Pancreas (tissue), 10 donors: Measurements from ENCODE around the gene B3GAT1. TPM values are rescaled to one million over a fixed set of nuclear protein-coding genes. Genes with fewer than 3 reads are reported as not detected.
"Not testable (repeated sequence)": the region's sequence is repeated elsewhere in the genome, so short reads cannot be mapped to it uniquely, and the experiment has no call there.

Experiments
- ATAC-seq, 4 donors: fragments of 200-7000 bp; cut with Tn5 transposase; one replicate each; pipeline versions ENCODE4 v1.8.0 to v1.9.1; 2020; ENCODE audit warnings: mild to moderate bottlenecking in 4 of 4, moderate library complexity in 4 of 4
- DNase-seq, 6 donors: peaks; one replicate each; pipeline ENCODE4 v3.0.0-alpha.2; 2020
- FAIRE-seq: peaks from 2 replicates; lab custom pipeline; 2012; peaks lifted over from hg19 to GRCh38; lab: Jason Lieb, UNC
- H3K27ac ChIP-seq, 4 donors: fragments of 200-600 bp; sonication (generic); 1 replicate in 3 of 4; 2 replicates in 1 of 4; pipeline versions ENCODE4 v1.5.0 to v1.8.0; 2020
- H3K27me3 ChIP-seq, 4 donors: fragments of 200-600 bp; one replicate each; pipeline ENCODE4 v1.8.0; 2021
- H3K36me3 ChIP-seq, 3 donors: fragments of 200-600 bp; sonication (generic) in 1 of 3; one replicate each; pipeline versions ENCODE4 v1.5.0 to v1.8.0; 2020 to 2021
- H3K4me1 ChIP-seq, 3 donors: fragments of 200-600 bp; one replicate each; pipeline ENCODE4 v1.8.0; 2021
- H3K4me3 ChIP-seq, 4 donors: fragments of 200-600 bp; sonication (generic) in 2 of 4; one replicate each; pipeline versions ENCODE4 v1.5.0 to v1.8.0; 2020 to 2021
- H3K9me3 ChIP-seq, 4 donors: fragments of 200-600 bp; one replicate each; pipeline ENCODE4 v1.8.0; 2021
- CTCF ChIP-seq, 4 donors: fragments of 200-600 bp; sonication (generic) in 3 of 4; IDR thresholded peaks; one replicate each; pipeline versions ENCODE4 v1.5.0 to v1.8.0; 2021; ENCODE audit warnings: antibody characterized with exemption in 4 of 4
- WGBS, 2 donors: extraction: QIAGEN DNeasy Blood & Tissue Kit; methylation state at CpG; one replicate each; pipeline ENCODE4 v1.1.7; 2013; 5-methylcytosine and 5-hydroxymethylcytosine counted together
- intact Hi-C, 3 donors: fragments of 100-400 bp; cut with DNase I; formaldehyde crosslinking; loops; one replicate each; pipeline versions ENCODE4 v1.11.1 to v1.14.2; 2022
- polyA plus RNA-seq, 2 donors: library from polyadenylated mRNA; stranded (reverse); fragments of 200-250 nt; gene quantifications; one replicate each; pipeline ENCODE4 v1.2.3, GENCODE V29; 2013
- total RNA-seq, 6 donors: library from RNA; stranded (reverse); fragmentation: NEBNext Ultra II Directional in 4 of 6; extraction: Animal tissue kit (Norgen Biotek cat#: 25700) in 4 of 6; gene quantifications; one replicate each; pipeline versions ENCODE4 v1.2.1 to v1.2.4, GENCODE V29; 2021 to 2023
- donor health status: healthy with polysubstance abuse.
- donor health status: DM: no; HTN: no; CAD: no; lungs with moderate emphysema.
- donor health status: DM: no; HTN: no; CAD: no.
- donor health status: control.
- donor health status: control.
- donor health status: Bipolar disorder and iron deficiency.
- donor health status: DM: yes; HTN: yes; CAD: no.
- donor health status: DM: no; HTN: no; CAD: no.
- donor health status: DM: no; HTN: no; CAD: no.
- donor health status: DM: yes; HTN: yes; CAD: no.

The B3GAT1 gene
- total and polyA plus RNA-seq, 8 donors, result 0.08 to 1.3 (median 0.20) TPM

GRCh38 chr11:134459246-134460061, 47.4 kb upstream of the B3GAT1 start:
- FAIRE-seq (no peak), ATAC-seq (no peak), DNase-seq (no peak)
- no peak for TF ChIP-seq CTCF (IDR thresholded peaks at IDR 0.05)
- Histone ChIP-seq H3K9me3 (no peaks in the 10 kb centered on the region), H3K27ac (no peak overlapping the region), H3K4me1 (no peaks in the 10 kb centered on the region), H3K36me3 (no peaks in the 10 kb centered on the region), H3K27me3 (peaks cover 0 to 4% (median 0%) of the 10 kb centered on the region in 4 donors), H3K4me3 (no peak overlapping the region)
- 40 to 42% methylated on average over 10 of the region's 10 CpGs for WGBS, 2 donors
- intact Hi-C loops, result no loop called here

- intact Hi-C loops, H3K4me3 ChIP-seq, H3K9me3 ChIP-seq, FAIRE-seq, H3K4me1 ChIP-seq, H3K36me3 ChIP-seq, DNase-seq, H3K27ac ChIP-seq, ATAC-seq, H3K27me3 ChIP-seq: not testable (repeated sequence)
- WGBS, 2 donors, result 58 to 88% methylated on average over 2 of the region's 2 CpGs
These were observed 45.5 kb upstream of the B3GAT1 start for GRCh38 chr11:134457411-134458007.

- DNase-seq, result no peak
These were observed 43.5 kb upstream of the B3GAT1 start for GRCh38 chr11:134455516-134455915.

GRCh38 chr11:134454146-134454690, 42.2 kb upstream of the B3GAT1 start:
- WGBS, 2 donors, result 55 to 76% methylated on average over 6 of the region's 6 CpGs
- no peak for TF ChIP-seq CTCF (IDR thresholded peaks at IDR 0.05)
- Histone ChIP-seq H3K9me3 (no peaks in the 10 kb centered on the region), H3K36me3 (no peaks in the 10 kb centered on the region), H3K27ac (no peak overlapping the region), H3K27me3 (no peaks in the 10 kb centered on the region), H3K4me3 (no peak overlapping the region), H3K4me1 (no peaks in the 10 kb centered on the region)
- intact Hi-C loops, result no loop called here
- FAIRE-seq (no peak), DNase-seq (no peak), ATAC-seq (no peak)

More at GRCh38 chr11:134455516-134455915, 43.5 kb upstream of the B3GAT1 start:
- H3K36me3 ChIP-seq, result no peaks in the 10 kb centered on the region
- H3K9me3 ChIP-seq, result no peaks in the 10 kb centered on the region
- intact Hi-C loops, result no loop called here
- ATAC-seq, result no peak
- H3K4me1 ChIP-seq, result no peaks in the 10 kb centered on the region
- no peaks in the 10 kb centered on the region for H3K27me3 ChIP-seq
- no peak overlapping the region for H3K4me3 ChIP-seq
- WGBS, 2 donors, result 66 to 71% methylated on average over 3 of the region's 3 CpGs
- FAIRE-seq, result no peak
- no peak for TF ChIP-seq CTCF (IDR thresholded peaks at IDR 0.05)
- H3K27ac ChIP-seq, result no peak overlapping the region

- H3K4me1 ChIP-seq, result no peaks in the 10 kb centered on the region
- H3K9me3 ChIP-seq, result no peaks in the 10 kb centered on the region
- no peak for FAIRE-seq
- 69 to 70% methylated on average over 6 of the region's 6 CpGs for WGBS, 2 donors
- intact Hi-C loops, result no loop called here
- no peaks in the 10 kb centered on the region for H3K36me3 ChIP-seq
- no peak overlapping the region for H3K4me3 ChIP-seq
- no peaks in the 10 kb centered on the region for H3K27me3 ChIP-seq
- no peak overlapping the region for H3K27ac ChIP-seq
- ATAC-seq, result no peak
- TF ChIP-seq CTCF (IDR thresholded peaks at IDR 0.05), result no peak
- no peak for DNase-seq
These were observed 41.4 kb upstream of the B3GAT1 start for GRCh38 chr11:134453441-134453840.
